ENCODE measurements around the gene KDM3A. TPM values are rescaled to one million over a fixed set of nuclear protein-coding genes. Genes with fewer than 3 reads are reported as not detected.

Gene KDM3A
- total and polyA plus RNA-seq, 2 of the 8 experiments (the other 6 are each of a cell fraction or from before 2014, with no cell fraction given): 15.8 to 29.2 TPM

DNA sequence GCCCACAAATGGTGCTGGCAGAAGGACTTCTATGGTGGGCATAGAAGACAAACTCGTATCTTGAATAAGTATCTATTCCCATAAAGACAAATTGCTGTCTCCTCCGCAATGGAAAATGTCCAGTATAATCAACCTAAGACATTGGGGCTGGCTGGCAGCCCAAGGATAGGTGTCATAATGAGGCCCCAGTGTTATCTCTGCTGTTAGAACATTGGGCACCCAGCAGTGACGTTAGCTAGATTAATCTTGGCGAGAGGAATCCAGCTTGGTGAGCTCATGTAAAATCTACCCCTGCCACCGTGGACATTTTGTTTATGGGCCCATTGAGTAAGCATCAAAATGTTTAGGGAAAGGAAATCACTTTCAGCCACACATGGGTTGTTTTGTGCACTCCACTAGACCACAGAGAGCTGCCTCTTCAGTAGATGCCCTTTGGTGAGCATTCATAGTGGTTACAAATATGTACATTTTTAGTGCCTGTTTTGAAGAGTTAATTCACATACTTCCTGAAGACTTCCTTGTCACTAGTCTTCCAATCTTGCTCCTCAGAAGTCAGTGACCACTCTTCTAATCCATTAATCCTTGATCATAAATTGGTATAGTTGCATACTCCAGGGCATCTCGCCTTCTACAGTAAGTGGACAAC lies 48.2 kb upstream of the KDM3A start (continued):
- TF ChIP-seq, protein P1, sequence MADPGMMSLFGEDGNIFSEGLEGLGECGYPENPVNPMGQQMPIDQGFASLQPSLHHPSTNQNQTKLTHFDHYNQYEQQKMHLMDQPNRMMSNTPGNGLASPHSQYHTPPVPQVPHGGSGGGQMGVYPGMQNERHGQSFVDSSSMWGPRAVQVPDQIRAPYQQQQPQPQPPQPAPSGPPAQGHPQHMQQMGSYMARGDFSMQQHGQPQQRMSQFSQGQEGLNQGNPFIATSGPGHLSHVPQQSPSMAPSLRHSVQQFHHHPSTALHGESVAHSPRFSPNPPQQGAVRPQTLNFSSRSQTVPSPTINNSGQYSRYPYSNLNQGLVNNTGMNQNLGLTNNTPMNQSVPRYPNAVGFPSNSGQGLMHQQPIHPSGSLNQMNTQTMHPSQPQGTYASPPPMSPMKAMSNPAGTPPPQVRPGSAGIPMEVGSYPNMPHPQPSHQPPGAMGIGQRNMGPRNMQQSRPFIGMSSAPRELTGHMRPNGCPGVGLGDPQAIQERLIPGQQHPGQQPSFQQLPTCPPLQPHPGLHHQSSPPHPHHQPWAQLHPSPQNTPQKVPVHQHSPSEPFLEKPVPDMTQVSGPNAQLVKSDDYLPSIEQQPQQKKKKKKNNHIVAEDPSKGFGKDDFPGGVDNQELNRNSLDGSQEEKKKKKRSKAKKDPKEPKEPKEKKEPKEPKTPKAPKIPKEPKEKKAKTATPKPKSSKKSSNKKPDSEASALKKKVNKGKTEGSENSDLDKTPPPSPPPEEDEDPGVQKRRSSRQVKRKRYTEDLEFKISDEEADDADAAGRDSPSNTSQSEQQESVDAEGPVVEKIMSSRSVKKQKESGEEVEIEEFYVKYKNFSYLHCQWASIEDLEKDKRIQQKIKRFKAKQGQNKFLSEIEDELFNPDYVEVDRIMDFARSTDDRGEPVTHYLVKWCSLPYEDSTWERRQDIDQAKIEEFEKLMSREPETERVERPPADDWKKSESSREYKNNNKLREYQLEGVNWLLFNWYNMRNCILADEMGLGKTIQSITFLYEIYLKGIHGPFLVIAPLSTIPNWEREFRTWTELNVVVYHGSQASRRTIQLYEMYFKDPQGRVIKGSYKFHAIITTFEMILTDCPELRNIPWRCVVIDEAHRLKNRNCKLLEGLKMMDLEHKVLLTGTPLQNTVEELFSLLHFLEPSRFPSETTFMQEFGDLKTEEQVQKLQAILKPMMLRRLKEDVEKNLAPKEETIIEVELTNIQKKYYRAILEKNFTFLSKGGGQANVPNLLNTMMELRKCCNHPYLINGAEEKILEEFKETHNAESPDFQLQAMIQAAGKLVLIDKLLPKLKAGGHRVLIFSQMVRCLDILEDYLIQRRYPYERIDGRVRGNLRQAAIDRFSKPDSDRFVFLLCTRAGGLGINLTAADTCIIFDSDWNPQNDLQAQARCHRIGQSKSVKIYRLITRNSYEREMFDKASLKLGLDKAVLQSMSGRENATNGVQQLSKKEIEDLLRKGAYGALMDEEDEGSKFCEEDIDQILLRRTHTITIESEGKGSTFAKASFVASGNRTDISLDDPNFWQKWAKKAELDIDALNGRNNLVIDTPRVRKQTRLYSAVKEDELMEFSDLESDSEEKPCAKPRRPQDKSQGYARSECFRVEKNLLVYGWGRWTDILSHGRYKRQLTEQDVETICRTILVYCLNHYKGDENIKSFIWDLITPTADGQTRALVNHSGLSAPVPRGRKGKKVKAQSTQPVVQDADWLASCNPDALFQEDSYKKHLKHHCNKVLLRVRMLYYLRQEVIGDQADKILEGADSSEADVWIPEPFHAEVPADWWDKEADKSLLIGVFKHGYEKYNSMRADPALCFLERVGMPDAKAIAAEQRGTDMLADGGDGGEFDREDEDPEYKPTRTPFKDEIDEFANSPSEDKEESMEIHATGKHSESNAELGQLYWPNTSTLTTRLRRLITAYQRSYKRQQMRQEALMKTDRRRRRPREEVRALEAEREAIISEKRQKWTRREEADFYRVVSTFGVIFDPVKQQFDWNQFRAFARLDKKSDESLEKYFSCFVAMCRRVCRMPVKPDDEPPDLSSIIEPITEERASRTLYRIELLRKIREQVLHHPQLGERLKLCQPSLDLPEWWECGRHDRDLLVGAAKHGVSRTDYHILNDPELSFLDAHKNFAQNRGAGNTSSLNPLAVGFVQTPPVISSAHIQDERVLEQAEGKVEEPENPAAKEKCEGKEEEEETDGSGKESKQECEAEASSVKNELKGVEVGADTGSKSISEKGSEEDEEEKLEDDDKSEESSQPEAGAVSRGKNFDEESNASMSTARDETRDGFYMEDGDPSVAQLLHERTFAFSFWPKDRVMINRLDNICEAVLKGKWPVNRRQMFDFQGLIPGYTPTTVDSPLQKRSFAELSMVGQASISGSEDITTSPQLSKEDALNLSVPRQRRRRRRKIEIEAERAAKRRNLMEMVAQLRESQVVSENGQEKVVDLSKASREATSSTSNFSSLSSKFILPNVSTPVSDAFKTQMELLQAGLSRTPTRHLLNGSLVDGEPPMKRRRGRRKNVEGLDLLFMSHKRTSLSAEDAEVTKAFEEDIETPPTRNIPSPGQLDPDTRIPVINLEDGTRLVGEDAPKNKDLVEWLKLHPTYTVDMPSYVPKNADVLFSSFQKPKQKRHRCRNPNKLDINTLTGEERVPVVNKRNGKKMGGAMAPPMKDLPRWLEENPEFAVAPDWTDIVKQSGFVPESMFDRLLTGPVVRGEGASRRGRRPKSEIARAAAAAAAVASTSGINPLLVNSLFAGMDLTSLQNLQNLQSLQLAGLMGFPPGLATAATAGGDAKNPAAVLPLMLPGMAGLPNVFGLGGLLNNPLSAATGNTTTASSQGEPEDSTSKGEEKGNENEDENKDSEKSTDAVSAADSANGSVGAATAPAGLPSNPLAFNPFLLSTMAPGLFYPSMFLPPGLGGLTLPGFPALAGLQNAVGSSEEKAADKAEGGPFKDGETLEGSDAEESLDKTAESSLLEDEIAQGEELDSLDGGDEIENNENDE (IDR thresholded peaks at IDR 0.05; ENCODE audit: insufficient replicate concordance, low read length): no peak
- no peak for TF ChIP-seq GTF2F1 (IDR thresholded peaks at IDR 0.05; ENCODE audit: borderline replicate concordance, low read depth, low read length)
- TF ChIP-seq KDM1A (IDR thresholded peaks at IDR 0.05; ENCODE audit: borderline replicate concordance, low read length): no peak
- TF ChIP-seq SP1 (IDR thresholded peaks at IDR 0.05; ENCODE audit: low read depth, low read length): no peak
- TF ChIP-seq, protein P2, sequence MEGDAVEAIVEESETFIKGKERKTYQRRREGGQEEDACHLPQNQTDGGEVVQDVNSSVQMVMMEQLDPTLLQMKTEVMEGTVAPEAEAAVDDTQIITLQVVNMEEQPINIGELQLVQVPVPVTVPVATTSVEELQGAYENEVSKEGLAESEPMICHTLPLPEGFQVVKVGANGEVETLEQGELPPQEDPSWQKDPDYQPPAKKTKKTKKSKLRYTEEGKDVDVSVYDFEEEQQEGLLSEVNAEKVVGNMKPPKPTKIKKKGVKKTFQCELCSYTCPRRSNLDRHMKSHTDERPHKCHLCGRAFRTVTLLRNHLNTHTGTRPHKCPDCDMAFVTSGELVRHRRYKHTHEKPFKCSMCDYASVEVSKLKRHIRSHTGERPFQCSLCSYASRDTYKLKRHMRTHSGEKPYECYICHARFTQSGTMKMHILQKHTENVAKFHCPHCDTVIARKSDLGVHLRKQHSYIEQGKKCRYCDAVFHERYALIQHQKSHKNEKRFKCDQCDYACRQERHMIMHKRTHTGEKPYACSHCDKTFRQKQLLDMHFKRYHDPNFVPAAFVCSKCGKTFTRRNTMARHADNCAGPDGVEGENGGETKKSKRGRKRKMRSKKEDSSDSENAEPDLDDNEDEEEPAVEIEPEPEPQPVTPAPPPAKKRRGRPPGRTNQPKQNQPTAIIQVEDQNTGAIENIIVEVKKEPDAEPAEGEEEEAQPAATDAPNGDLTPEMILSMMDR (IDR thresholded peaks at IDR 0.05; ENCODE audit: control extremely low read depth in 1 of 3, insufficient read depth in 1 of 3, low read depth in 1 of 3, low read length in 3 of 3): no peak
